ENCODE data around the gene CORO7.
A peak's percentile ranks its signal among the peaks of the same experiment; 100 is the strongest.
"Not testable (repeated sequence)": the region's sequence is repeated elsewhere in the genome, so short reads cannot be mapped to it uniquely, and the experiment has no call there.

The CORO7 gene

GRCh38 chr16:4401094-4401501 is 15.3 kb downstream of the CORO7 start:
- peak overlapping the region; percentile 16 for H3K27ac Mint-ChIP-seq

GRCh38 chr16:4399001-4399730 is 17.2 kb downstream of the CORO7 start:
- Mint-ChIP-seq H3K4me1 (ENCODE audit: low read depth) (peaks cover 2% of the 10 kb centered on the region), H3K36me3 (ENCODE audit: low read depth) (peaks cover 82% of the 10 kb centered on the region), H3K27me3 (no peaks in the 10 kb centered on the region), H3K4me3 (no peak overlapping the region), H3K27ac (peak overlapping the region; percentile 15), H3K9me3 (no peaks in the 10 kb centered on the region)
- DNase-seq, result no peak

More at GRCh38 chr16:4401094-4401501, 15.3 kb downstream of the CORO7 start:
- H3K27me3 Mint-ChIP-seq, result no peaks in the 10 kb centered on the region
- peaks cover 86% of the 10 kb centered on the region for H3K36me3 Mint-ChIP-seq (ENCODE audit: low read depth)
- no peaks in the 10 kb centered on the region for H3K9me3 Mint-ChIP-seq
- DNase-seq, result no peak
- H3K4me3 Mint-ChIP-seq, result no peak overlapping the region
- H3K4me1 Mint-ChIP-seq (ENCODE audit: low read depth), result peaks cover 2% of the 10 kb centered on the region

GRCh38 chr16:4395055-4395726 is 21.2 kb downstream of the CORO7 start:
- Mint-ChIP-seq H3K27ac (no peak overlapping the region), H3K9me3 (no peaks in the 10 kb centered on the region), H3K36me3 (ENCODE audit: low read depth) (peaks cover 77% of the 10 kb centered on the region), H3K27me3 (no peaks in the 10 kb centered on the region), H3K4me1 (ENCODE audit: low read depth) (peaks cover 2% of the 10 kb centered on the region), H3K4me3 (no peak overlapping the region)
- DNase-seq, result no peak

DNA sequence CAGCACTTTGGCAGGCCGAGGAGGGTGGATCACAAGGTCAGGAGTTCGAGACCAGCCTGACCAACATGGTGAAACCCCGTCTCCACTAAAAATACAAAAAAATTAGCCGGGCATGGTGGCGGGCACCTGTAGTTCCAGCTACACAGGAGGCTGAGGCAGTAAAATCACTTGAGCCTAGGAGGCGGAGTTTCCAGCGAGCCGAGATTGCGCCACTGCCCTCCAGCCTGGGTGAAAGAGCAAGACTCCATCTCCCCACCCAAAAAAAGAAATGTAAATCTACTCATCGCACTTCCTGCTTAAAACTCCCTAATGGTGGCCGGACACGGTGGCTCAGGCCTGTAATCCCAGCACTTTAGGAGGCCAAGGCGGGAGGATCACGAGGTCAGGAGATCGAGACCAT is 22.5 kb downstream of the CORO7 start:
- not testable (repeated sequence) for H3K4me1 Mint-ChIP-seq (ENCODE audit: low read depth); H3K4me3 Mint-ChIP-seq; H3K27ac Mint-ChIP-seq; H3K27me3 Mint-ChIP-seq; DNase-seq; H3K9me3 Mint-ChIP-seq
- H3K36me3 Mint-ChIP-seq (ENCODE audit: low read depth), result peaks cover 77% of the 10 kb centered on the region

DNA sequence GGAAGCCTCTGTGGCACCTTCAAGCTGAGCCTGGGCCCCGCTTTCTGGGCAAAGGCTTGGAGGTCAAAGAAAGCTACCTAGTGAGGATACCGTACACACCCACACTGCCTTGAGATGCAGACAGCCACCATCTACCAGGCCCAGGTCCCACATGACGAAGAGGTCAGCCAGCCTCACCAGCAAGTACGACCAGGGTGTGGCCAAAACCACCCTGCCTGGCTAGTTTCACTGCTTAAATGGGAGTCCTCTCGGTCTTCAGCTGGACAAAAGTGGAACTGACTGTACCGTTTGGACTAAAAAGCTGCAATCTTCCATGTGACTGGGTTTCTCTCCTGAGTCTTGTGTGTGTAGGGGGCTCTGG is 23.2 kb downstream of the CORO7 start:
- no peak for DNase-seq
- H3K9me3 Mint-ChIP-seq, result no peaks in the 10 kb centered on the region
- no peak overlapping the region for H3K4me3 Mint-ChIP-seq
- peaks cover 2% of the 10 kb centered on the region for H3K4me1 Mint-ChIP-seq (ENCODE audit: low read depth)
- no peaks in the 10 kb centered on the region for H3K27me3 Mint-ChIP-seq
- H3K36me3 Mint-ChIP-seq (ENCODE audit: low read depth), result peaks cover 73% of the 10 kb centered on the region
- H3K27ac Mint-ChIP-seq, result no peak overlapping the region

DNA sequence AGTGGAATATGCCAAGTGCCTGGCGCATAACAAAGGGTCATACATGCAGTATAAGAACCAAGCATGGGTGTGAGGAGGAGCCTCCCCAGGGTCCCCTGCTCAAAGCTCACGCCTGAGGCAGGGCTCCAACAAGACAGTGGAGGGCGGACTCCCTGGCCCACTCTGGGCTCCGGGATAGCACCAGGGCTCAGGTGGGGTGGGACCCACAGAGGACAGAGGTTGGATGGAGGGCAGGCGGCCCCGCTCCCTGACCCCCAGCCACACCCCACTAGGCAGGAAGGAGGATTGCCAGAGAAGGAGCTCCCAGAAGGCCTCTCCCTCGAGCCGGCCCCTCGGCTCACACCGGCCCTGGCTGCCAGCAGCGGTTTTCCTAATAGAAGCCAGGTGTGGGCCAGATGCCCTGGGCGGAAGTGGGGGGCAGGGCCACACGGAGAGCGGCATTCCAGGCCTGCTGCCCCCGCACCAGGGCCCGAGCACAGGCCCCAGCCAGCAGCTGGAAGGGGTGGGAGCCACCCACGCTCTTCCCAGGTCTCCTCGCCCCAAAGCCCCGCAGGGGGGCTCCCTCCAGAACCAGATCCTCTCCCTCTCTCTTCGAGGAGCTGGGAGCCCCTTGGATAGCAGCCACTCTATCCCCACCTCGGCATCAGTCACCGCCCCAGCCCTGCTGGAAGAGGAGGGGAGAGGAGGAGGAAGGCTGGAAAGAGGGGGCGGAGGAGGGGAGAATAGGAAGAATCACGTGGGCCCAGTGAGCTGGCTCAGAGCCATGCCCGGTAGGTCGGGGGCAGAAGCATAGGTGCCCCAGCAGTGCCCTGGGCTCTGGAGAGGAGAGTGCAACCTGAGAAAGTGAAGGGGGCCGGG is 23.8 kb downstream of the CORO7 start:
- peak overlapping the region; percentile 47 for H3K27ac Mint-ChIP-seq
- no peak for DNase-seq
- H3K9me3 Mint-ChIP-seq, result no peaks in the 10 kb centered on the region
- peaks cover 2% of the 10 kb centered on the region for H3K4me1 Mint-ChIP-seq (ENCODE audit: low read depth)
- H3K27me3 Mint-ChIP-seq, result no peaks in the 10 kb centered on the region
- H3K36me3 Mint-ChIP-seq (ENCODE audit: low read depth), result peaks cover 77% of the 10 kb centered on the region
- H3K4me3 Mint-ChIP-seq, result no peak overlapping the region

DNA sequence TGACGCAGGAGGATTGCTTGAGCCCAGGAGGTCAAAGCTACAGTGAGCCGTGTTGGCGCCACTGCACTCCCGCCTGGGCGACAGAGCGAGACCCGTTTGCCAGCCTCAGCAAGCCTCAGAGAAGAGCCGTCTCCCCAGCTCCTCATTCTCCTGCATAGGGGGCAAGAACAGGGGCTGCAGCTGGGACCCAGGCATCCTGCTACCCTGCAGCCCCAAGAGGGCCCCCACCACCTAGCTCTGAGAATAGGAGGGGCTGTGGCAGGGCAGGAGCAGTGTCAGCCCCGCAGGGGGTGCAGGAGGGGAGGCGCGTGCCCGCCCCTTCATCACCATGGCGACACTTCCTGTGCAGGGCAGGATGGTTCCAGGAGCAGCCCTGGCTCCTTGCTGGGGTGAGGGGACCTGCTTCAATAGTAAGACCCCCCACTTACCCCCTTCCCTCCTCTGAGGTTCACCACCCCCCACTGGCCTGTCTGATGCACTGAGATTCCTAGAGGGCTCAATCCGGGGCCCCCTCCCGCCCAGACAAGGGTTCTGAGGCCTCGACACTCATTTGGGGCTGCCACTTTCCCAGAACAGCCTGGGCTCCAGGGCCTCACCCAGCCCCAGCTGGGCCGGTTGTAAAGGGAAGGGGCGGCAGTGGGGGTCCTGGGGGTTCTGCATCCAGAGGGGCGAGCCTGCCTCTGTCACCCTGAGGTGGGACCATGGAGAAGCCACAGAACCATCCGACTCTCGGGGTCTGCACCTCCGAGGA is 24.6 kb downstream of the CORO7 start:
- peaks cover 81% of the 10 kb centered on the region for H3K36me3 Mint-ChIP-seq (ENCODE audit: low read depth)
- no peak for DNase-seq
- H3K27ac Mint-ChIP-seq, result peak overlapping the region; percentile 47
- no peak overlapping the region for H3K4me3 Mint-ChIP-seq
- peaks cover 3% of the 10 kb centered on the region for H3K4me1 Mint-ChIP-seq (ENCODE audit: low read depth)
- H3K27me3 Mint-ChIP-seq, result no peaks in the 10 kb centered on the region
- no peaks in the 10 kb centered on the region for H3K9me3 Mint-ChIP-seq

DNA sequence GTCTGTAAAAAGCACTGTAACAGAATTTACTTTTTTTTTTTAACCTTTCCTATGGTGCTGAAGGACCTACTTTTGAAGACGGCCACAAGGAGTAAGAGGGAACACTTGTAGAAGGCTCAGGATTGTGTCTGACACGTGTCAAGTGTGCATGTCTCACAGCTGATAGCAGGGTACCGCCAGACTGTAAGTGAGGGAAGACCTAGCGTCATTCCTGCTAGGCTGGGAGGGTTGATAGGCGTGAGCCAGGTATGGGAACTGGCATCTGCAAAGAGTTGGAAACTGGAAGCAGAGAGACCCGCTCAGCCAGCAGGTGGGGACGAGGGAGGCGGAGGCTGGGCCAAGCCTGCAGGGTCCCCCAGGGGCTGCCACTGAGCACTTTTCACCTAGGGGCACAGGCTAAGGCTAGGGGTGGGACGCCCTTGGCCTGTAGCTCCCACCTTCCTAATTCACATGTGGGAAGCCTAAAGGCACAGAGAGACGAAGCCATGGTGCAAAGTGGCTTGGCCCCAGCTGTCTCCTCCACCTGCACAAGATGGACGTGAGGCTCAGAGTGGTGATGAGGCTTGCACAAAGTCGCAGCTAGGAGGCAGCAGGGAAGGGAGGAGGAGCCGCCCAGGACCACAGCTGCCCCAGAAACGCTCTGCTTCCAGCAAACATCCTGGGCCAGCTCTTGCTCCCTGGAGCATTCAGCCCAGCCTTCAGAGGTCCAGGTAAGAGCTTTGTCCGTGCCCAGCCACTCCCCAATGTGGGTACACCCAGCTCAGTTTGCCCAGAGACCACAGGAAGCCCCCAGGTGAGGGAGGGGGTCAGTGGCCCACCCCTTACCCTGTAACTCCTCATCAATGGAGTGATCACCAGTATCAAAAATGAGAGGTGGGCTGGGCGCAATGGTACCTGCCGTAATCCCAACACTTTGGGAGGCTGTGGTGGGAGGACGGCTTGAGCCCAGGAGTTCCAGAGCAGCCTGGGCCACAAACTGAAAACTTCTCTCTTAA is 25.8 kb downstream of the CORO7 start:
- Mint-ChIP-seq H3K9me3 (no peaks in the 10 kb centered on the region), H3K27me3 (no peaks in the 10 kb centered on the region), H3K4me3 (no peak overlapping the region), H3K27ac (no peak overlapping the region), H3K36me3 (ENCODE audit: low read depth) (peaks cover 84% of the 10 kb centered on the region), H3K4me1 (ENCODE audit: low read depth) (peaks cover 2% of the 10 kb centered on the region)
- no peak for DNase-seq

GRCh38 chr16:4389051-4389955 is 27.1 kb downstream of the CORO7 start:
- H3K9me3 Mint-ChIP-seq, result no peaks in the 10 kb centered on the region
- H3K36me3 Mint-ChIP-seq (ENCODE audit: low read depth), result peaks cover 82% of the 10 kb centered on the region

GRCh38 chr16:4388271-4389021 is 27.9 kb downstream of the CORO7 start:
- H3K27me3 Mint-ChIP-seq, result no peaks in the 10 kb centered on the region
- H3K36me3 Mint-ChIP-seq (ENCODE audit: low read depth), result peaks cover 82% of the 10 kb centered on the region
- H3K9me3 Mint-ChIP-seq, result no peaks in the 10 kb centered on the region
- peaks cover 4% of the 10 kb centered on the region for H3K4me1 Mint-ChIP-seq (ENCODE audit: low read depth)
- H3K27ac Mint-ChIP-seq, result no peak overlapping the region
- DNase-seq, result no peak
- H3K4me3 Mint-ChIP-seq, result no peak overlapping the region

More at GRCh38 chr16:4389051-4389955, 27.1 kb downstream of the CORO7 start:
- no peak overlapping the region for H3K4me3 Mint-ChIP-seq
- DNase-seq, result no peak
- no peak overlapping the region for H3K27ac Mint-ChIP-seq
- no peaks in the 10 kb centered on the region for H3K27me3 Mint-ChIP-seq
- peaks cover 4% of the 10 kb centered on the region for H3K4me1 Mint-ChIP-seq (ENCODE audit: low read depth)

GRCh38 chr16:4387781-4388180 is 28.6 kb downstream of the CORO7 start:
- no peak overlapping the region for H3K4me3 Mint-ChIP-seq
- H3K4me1 Mint-ChIP-seq (ENCODE audit: low read depth), result peaks cover 4% of the 10 kb centered on the region
- peaks cover 83% of the 10 kb centered on the region for H3K36me3 Mint-ChIP-seq (ENCODE audit: low read depth)
- no peaks in the 10 kb centered on the region for H3K27me3 Mint-ChIP-seq
- no peak for DNase-seq
- H3K9me3 Mint-ChIP-seq, result no peaks in the 10 kb centered on the region
- H3K27ac Mint-ChIP-seq, result no peak overlapping the region

- Mint-ChIP-seq H3K27ac (peak overlapping the region; percentile 44), H3K9me3 (no peaks in the 10 kb centered on the region), H3K27me3 (no peaks in the 10 kb centered on the region), H3K4me3 (no peak overlapping the region), H3K4me1 (ENCODE audit: low read depth) (peaks cover 4% of the 10 kb centered on the region), H3K36me3 (ENCODE audit: low read depth) (peaks cover 81% of the 10 kb centered on the region)
- no peak for DNase-seq
These were observed 29.3 kb downstream of the CORO7 start for GRCh38 chr16:4386951-4387565.
